NCI-H345 treated with DMSO at 0.1 percent for 48 hours (cell line): ENCODE data around the gene IPP.
"Not testable (repeated sequence)": the region's sequence is repeated elsewhere in the genome, so short reads cannot be mapped to it uniquely, and the experiment has no call there.

Experiments used
- DNase-seq: peaks from one replicate; lab custom pipeline; 2025; ENCODE audit not compliant: unreplicated experiment; lab: John Stamatoyannopoulos, UW

The IPP gene

GRCh38 chr1:45746922-45747321, 3.5 kb downstream of the IPP start:
- DNase-seq, result no peak

- DNase-seq, result not testable (repeated sequence)
These were observed 10.8 kb downstream of the IPP start for GRCh38 chr1:45739641-45740156.

GRCh38 chr1:45739137-45739536, 11.3 kb downstream of the IPP start:
- DNase-seq, result no peak

- DNase-seq, result no peak
These were observed 19.6 kb downstream of the IPP start for GRCh38 chr1:45730780-45731319.

- DNase-seq, result no peak
These were observed 20.2 kb downstream of the IPP start for GRCh38 chr1:45730075-45730779.

GRCh38 chr1:45726007-45726406, 24.4 kb downstream of the IPP start:
- not testable (repeated sequence) for DNase-seq

- no peak for DNase-seq
These were observed 27.1 kb downstream of the IPP start for GRCh38 chr1:45723248-45723930.

GRCh38 chr1:45722809-45723208, 27.6 kb downstream of the IPP start:
- no peak for DNase-seq

- no peak for DNase-seq
These were observed 29.2 kb downstream of the IPP start for GRCh38 chr1:45721207-45721606.

- DNase-seq, result no peak
These were observed 32.2 kb downstream of the IPP start for GRCh38 chr1:45718289-45718688.

- DNase-seq, result not testable (repeated sequence)
These were observed 33.1 kb downstream of the IPP start for GRCh38 chr1:45717386-45717785.

- DNase-seq, result no peak
These were observed 33.8 kb downstream of the IPP start for GRCh38 chr1:45716700-45717099.

- no peak for DNase-seq
These were observed 36.7 kb downstream of the IPP start for GRCh38 chr1:45713711-45714110.

GRCh38 chr1:45704637-45705036, 45.8 kb downstream of the IPP start:
- DNase-seq, result no peak

- no peak for DNase-seq
These were observed 55.6 kb downstream of the IPP start for GRCh38 chr1:45694823-45695222.

- not testable (repeated sequence) for DNase-seq
These were observed 56.6 kb downstream of the IPP start for GRCh38 chr1:45693811-45694210.

GRCh38 chr1:45687754-45688740, 62.4 kb downstream of the IPP start, which contains the start of gene TMEM69:
TMEM69 (plus strand) TSS chr1:45688181; CDS start chr1:45691069, 2,888 bp downstream.
- DNase-seq, result peak; percentile 83

GRCh38 chr1:45687014-45687753, 63.3 kb downstream of the IPP start:
- peak; percentile 96 for DNase-seq

- DNase-seq, result peak; percentile 94
These were observed 64.0 kb downstream of the IPP start, which contains the start of gene GPBP1L1 for GRCh38 chr1:45686288-45687013. GPBP1L1 (minus strand) TSS chr1:45686533; CDS start chr1:45659087, 27,446 bp downstream.

- peak; percentile 31 for DNase-seq
These were observed 64.5 kb downstream of the IPP start for GRCh38 chr1:45686015-45686287.
